H1 (cell line): ENCODE measurements around the gene ANO9. TPM values are rescaled to one million over a fixed set of nuclear protein-coding genes. Genes with fewer than 3 reads are reported as not detected.

ENCODE experiments used
- MAX ChIP-seq: IDR thresholded peaks from 2 replicates; pipeline ENCODE4 v1.6.1; 2012; ENCODE audit warnings: inconsistent platforms
- PHF8 ChIP-seq: fragments of 200-600 bp; sonication (generic); conservative IDR thresholded peaks from 2 replicates; pipeline ENCODE4 v1.7.1; 2012; ENCODE audit warnings: low read depth, mild to moderate bottlenecking, inconsistent platforms, low read length, moderate library complexity
- RBBP5 ChIP-seq: IDR thresholded peaks from 2 replicates; pipeline ENCODE4 v1.7.1; 2012; ENCODE audit warnings: low read depth, mild to moderate bottlenecking, inconsistent platforms, low read length, moderate library complexity, borderline replicate concordance
- SAP30 ChIP-seq: fragments of 300-600 bp; sonication (generic); IDR thresholded peaks from 2 replicates; pipeline ENCODE4 v1.7.1; 2012; ENCODE audit warnings: low read length, moderate library complexity, mild to moderate bottlenecking, inconsistent platforms; ENCODE audit not compliant: insufficient read depth, insufficient replicate concordance
- SIN3A ChIP-seq, 2 experiments: IDR thresholded peaks in 1 of 2; conservative IDR thresholded peaks in 1 of 2; 2 replicates each; pipeline ENCODE4 v1.6.1; 2011 to 2012; ENCODE audit warnings: low read length in 2 of 2, improper control_type of control experiment in 1 of 2, low read depth in 1 of 2, mild to moderate bottlenecking in 1 of 2
- TEAD4 ChIP-seq: IDR thresholded peaks from 2 replicates; pipeline ENCODE4 v1.6.1; 2012; ENCODE audit warnings: low read depth, low read length, inconsistent platforms, mixed read lengths
- polyA plus RNA-seq, 7 experiments: library from polyadenylated mRNA; depleted of rRNA in 3 of 7; stranded (reverse) in 5 of 7; unstranded in 2 of 7; fragments of >200 nt in 5 of 7; fragments of 200-250 nt in 2 of 7; gene quantifications; 1 replicate in 5 of 7; 2 replicates in 1 of 7; 4 replicates in 1 of 7; pipeline versions ENCODE4 v1.2.1 to v1.2.3, GENCODE V29; 2011 to 2013; ENCODE audit warnings: missing spikeins in 2 of 7, mixed read lengths in 2 of 7
- total RNA-seq: library from RNA; stranded (reverse); fragmentation: NEBNext Ultra II Directional; extraction: Animal tissue kit (Norgen Biotek cat#: 25700); gene quantifications from 2 replicates; pipeline ENCODE4 v1.2.1, GENCODE V29; 2021

Gene ANO9
- total and polyA plus RNA-seq, 2 of the 8 experiments (the other 6 are each of a cell fraction or from before 2014, with no cell fraction given): 20.0 to 20.7 TPM

GRCh38 chr11:450809-451451 is 9.1 kb upstream of the ANO9 start (continued):
- TF ChIP-seq RBBP5: no peak
- 0 out of 2 replicates have a peak, but pooled peaks have one; percentile 5 for TF ChIP-seq PHF8
- peak; percentile 65 for TF ChIP-seq SAP30
- TF ChIP-seq TEAD4: peak; percentile 58
- TF ChIP-seq SIN3A (conservative IDR thresholded peaks at IDR 0.05 in 1 of 2, IDR thresholded peaks at IDR 0.05 in 1 of 2; ENCODE audit: low read depth in 1 of 2, low read length in 2 of 2): peak in 1 of 2 experiments; percentile 45; a peak in 1 of 4 replicates
- TF ChIP-seq MAX: peak; percentile 81
